Endothelial cell of umbilical vein (primary cell): ENCODE measurements around the gene ZBTB12. TPM values are rescaled to one million over a fixed set of nuclear protein-coding genes. Genes with fewer than 3 reads are reported as not detected.

Experiments
- BruUV-seq: library from RNA; stranded (reverse); fragments of 400-500 nt; replicated peaks from 2 replicates; lab custom pipeline; 2021; lab: Mats Ljungman, UMichigan
- CTCF ChIA-PET: fragments of 300-600, 350-600 bp; sonication (Branson Sonifier 250); formaldehyde crosslinking; loops from one replicate; lab custom pipeline; 2021; ENCODE audit warnings: antibody characterized with exemption, inconsistent platforms; lab: Charles Lee
- POLR2A ChIA-PET: fragments of 300-600, 350-600 bp; sonication (Branson Sonifier 250); formaldehyde crosslinking; loops from one replicate; lab custom pipeline; 2021; ENCODE audit warnings: antibody characterized with exemption, inconsistent platforms; lab: Charles Lee
- DNase-seq: peaks from one replicate; pipeline ENCODE4 v3.0.0-alpha.2; 2011; ENCODE audit warnings: low read depth, low spot score
- FAIRE-seq: peaks from 2 replicates; lab custom pipeline; 2011; peaks lifted over from hg19 to GRCh38; lab: Jason Lieb, UNC
- H2AFZ ChIP-seq: 2 replicates; pipeline ENCODE4 v1.6.0; 2012; ENCODE audit warnings: low read depth, low read length, control low read depth, inconsistent platforms
- H3K27ac ChIP-seq: 2 replicates; pipeline ENCODE4 v1.5.1; 2011; ENCODE audit warnings: low read depth, mild to moderate bottlenecking, control low read depth, low read length, moderate library complexity; ENCODE audit not compliant: insufficient read depth
- H3K27me3 ChIP-seq, 2 experiments: 2 replicates each; pipeline versions ENCODE4 v1.6.0 to v1.6.1; 2011; ENCODE audit warnings: low read length in 2 of 2, mixed read lengths in 1 of 2; ENCODE audit not compliant: control insufficient read depth in 2 of 2, insufficient read depth in 2 of 2
- H3K36me3 ChIP-seq, 2 experiments: 2 replicates in 1 of 2; 3 replicates in 1 of 2; pipeline ENCODE4 v1.5.1; 2011; ENCODE audit warnings: low read length in 2 of 2, mild to moderate bottlenecking in 1 of 2, moderate library complexity in 1 of 2; ENCODE audit not compliant: control insufficient read depth in 2 of 2, insufficient read depth in 2 of 2; ENCODE audit errors: extremely low read depth in 1 of 2
- H3K4me1 ChIP-seq: 3 replicates; pipeline ENCODE4 v1.5.1; 2011; ENCODE audit warnings: mild to moderate bottlenecking, low read length; ENCODE audit not compliant: control insufficient read depth, insufficient read depth; ENCODE audit errors: extremely low read depth
- H3K4me2 ChIP-seq: 2 replicates; pipeline ENCODE4 v1.6.1; 2011; ENCODE audit warnings: low read length, control low read depth, mixed read lengths; ENCODE audit not compliant: insufficient read depth
- H3K4me3 ChIP-seq, 3 experiments: fragments of 200-600 bp in 1 of 3; sonication (generic), shearing (Covaris generic) in 1 of 3; replicated peaks in 1 of 3; 2 replicates each; pipeline ENCODE4 v1.5.1; 2011 to 2016; ENCODE audit warnings: control low read depth in 3 of 3, low read length in 3 of 3, mild to moderate bottlenecking in 2 of 3, inconsistent platforms in 1 of 3, low read depth in 1 of 3, moderate library complexity in 1 of 3; ENCODE audit not compliant: insufficient read depth in 1 of 3
- H3K79me2 ChIP-seq: 2 replicates; pipeline ENCODE4 v1.6.0; 2012; ENCODE audit warnings: low read length, inconsistent platforms; ENCODE audit not compliant: control insufficient read depth, insufficient read depth
- H3K9ac ChIP-seq: replicated peaks from 2 replicates; pipeline ENCODE3; 2011; ENCODE audit warnings: low read length, control low read depth; ENCODE audit not compliant: insufficient read depth; ENCODE audit errors: extremely low read depth
- H3K9me1 ChIP-seq: replicated peaks from 3 replicates; pipeline ENCODE4 v1.6.0; 2011; ENCODE audit warnings: mild to moderate bottlenecking, low read length; ENCODE audit not compliant: control insufficient read depth, insufficient read depth; ENCODE audit errors: extremely low read depth
- H3K9me3 ChIP-seq: replicated peaks from 2 replicates; pipeline ENCODE4 v1.5.1; 2012; ENCODE audit warnings: low read length, inconsistent platforms; ENCODE audit not compliant: control insufficient read depth, insufficient read depth
- H4K20me1 ChIP-seq: replicated peaks from 2 replicates; pipeline ENCODE3; 2011; ENCODE audit warnings: mild to moderate bottlenecking, low read length; ENCODE audit not compliant: control insufficient read depth, insufficient read depth; ENCODE audit errors: extremely low read depth
- EZH2 ChIP-seq: IDR thresholded peaks from 2 replicates; pipeline ENCODE4 v1.6.1; 2012; ENCODE audit warnings: borderline replicate concordance, low read depth, mild to moderate bottlenecking, moderate library complexity, low read length, inconsistent platforms; ENCODE audit not compliant: severe bottlenecking
- FOS ChIP-seq: IDR thresholded peaks from 2 replicates; pipeline ENCODE4 v1.6.1; 2011; ENCODE audit warnings: mild to moderate bottlenecking, low read length, moderate library complexity, borderline replicate concordance; ENCODE audit not compliant: insufficient read depth
- JUN ChIP-seq: IDR thresholded peaks from 2 replicates; pipeline ENCODE4 v1.6.1; 2011; ENCODE audit warnings: borderline replicate concordance, low read depth; ENCODE audit not compliant: insufficient read length, insufficient read depth
- MYC ChIP-seq: IDR thresholded peaks from one replicate; pipeline ENCODE4 v1.6.1; 2011; ENCODE audit warnings: mild to moderate bottlenecking, low read depth, low read length
- POLR2AphosphoS5 ChIP-seq: IDR thresholded peaks from 2 replicates; pipeline ENCODE4 v1.6.1; 2012; ENCODE audit warnings: low read depth, mild to moderate bottlenecking, control low read depth, low read length, moderate library complexity; ENCODE audit not compliant: insufficient read depth
- dilution Hi-C: fragments of 300-500 bp; cut with MboI; formaldehyde crosslinking; loops from one replicate; pipeline ENCODE4 v1.15.0; 2019; ENCODE audit warnings: low sequenced_read_pairs; ENCODE audit not compliant: extremely low pct_ligation_motif_present
- intact Hi-C: fragments of 100-400 bp; cut with micrococcal nuclease; formaldehyde crosslinking; loops from one replicate; pipeline ENCODE4 v1.10.0; 2022
- polyA plus RNA-seq, 4 experiments: library from polyadenylated mRNA; depleted of rRNA in 3 of 4; stranded (reverse) in 3 of 4; unstranded in 1 of 4; fragments of >200 nt; gene quantifications; 2 replicates each; pipeline versions ENCODE4 v1.2.1 to v1.2.3, GENCODE V29; 2011 to 2012; ENCODE audit warnings: missing spikeins in 1 of 4
- total RNA-seq: library from RNA; stranded (reverse); gene quantifications from 2 replicates; pipeline ENCODE4 v1.2.3, GENCODE V29; 2021
- TF ChIP-seq, protein P1 (sequence below): IDR thresholded peaks from 2 replicates; pipeline ENCODE4 v1.6.1; 2011; ENCODE audit not compliant: insufficient read depth, insufficient read length

Gene ZBTB12
- total and polyA plus RNA-seq, 2 donors (not counting 3 experiments of a cell fraction or from before 2014, with no cell fraction given), result 2.9 to 4.9 TPM

GRCh38 chr6:31887173-31888007 lies 14.5 kb downstream of the ZBTB12 start:
- Histone ChIP-seq H3K36me3 (peaks cover 8 to 46% of the 10 kb centered on the region in 2 experiments), H3K9ac (no peak overlapping the region), H3K79me2 (no peaks in the 10 kb centered on the region), H2AFZ (no peak overlapping the region), H3K4me2 (no peak overlapping the region), H3K4me1 (no peaks in the 10 kb centered on the region), H3K4me3 (no peak overlapping the region), H4K20me1 (no peaks in the 10 kb centered on the region), H3K27me3 (no peaks in the 10 kb centered on the region), H3K9me3 (no peaks in the 10 kb centered on the region), H3K27ac (no peak overlapping the region), H3K9me1 (no peaks in the 10 kb centered on the region)
- CTCF ChIA-PET, result interaction anchor here (0.9 to 2.5 kb wide), 6 partner anchors 9 to 345 kb away, joined by 3 to 8 read pairs (median 4); partner anchors contain the start of gene EHMT2
- FAIRE-seq (no peak), DNase-seq (no peak)
- no peak for TF ChIP-seq POLR2AphosphoS5
- TF ChIP-seq, protein P1, sequence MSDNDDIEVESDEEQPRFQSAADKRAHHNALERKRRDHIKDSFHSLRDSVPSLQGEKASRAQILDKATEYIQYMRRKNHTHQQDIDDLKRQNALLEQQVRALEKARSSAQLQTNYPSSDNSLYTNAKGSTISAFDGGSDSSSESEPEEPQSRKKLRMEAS, result no peak
- TF ChIP-seq EZH2, result no peak
- no peak for TF ChIP-seq FOS
- TF ChIP-seq MYC, result no peak
- TF ChIP-seq JUN, result no peak
- intact Hi-C loops, result loop anchor here (2.0 kb wide), 1 partner anchor 207 kb away; the partner anchor contains the start of gene LY6G5C
- POLR2A ChIA-PET, result no interaction called here
- dilution Hi-C loops, result no loop called here
- BruUV-seq, result no TSS peak
